NK-92 treated with Interleukin-12 subunit alpha and Interleukin-12 subunit beta, amount 100 ng/mL, for 24 hours (cell line): ENCODE measurements around the gene TXNDC11.
A peak's percentile ranks its signal among the peaks of the same experiment; 100 is the strongest.

Experiments used
- DNase-seq: peaks from one replicate; lab custom pipeline; 2025; lab: John Stamatoyannopoulos, UW

TXNDC11 gene

DNA sequence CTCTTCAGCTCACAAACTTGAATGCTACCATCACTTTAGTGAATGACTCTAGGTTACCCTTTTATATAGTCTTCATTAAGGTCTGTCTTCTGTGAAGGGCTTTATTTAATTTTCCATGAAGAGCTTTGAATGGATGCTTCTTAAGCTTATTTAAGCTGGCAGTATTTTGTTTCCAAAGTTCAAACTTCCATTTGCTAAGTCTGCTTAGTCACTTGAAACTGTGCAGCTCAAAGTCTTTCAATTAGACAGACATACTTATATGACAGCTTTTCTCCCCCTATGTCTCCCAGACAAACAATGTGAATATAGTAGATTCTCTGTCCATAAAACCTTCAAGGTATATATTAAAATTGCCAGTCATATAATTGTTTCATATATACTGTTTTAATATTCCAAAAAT lies 23.5 kb downstream of the TXNDC11 start:
- no peak for DNase-seq

DNA sequence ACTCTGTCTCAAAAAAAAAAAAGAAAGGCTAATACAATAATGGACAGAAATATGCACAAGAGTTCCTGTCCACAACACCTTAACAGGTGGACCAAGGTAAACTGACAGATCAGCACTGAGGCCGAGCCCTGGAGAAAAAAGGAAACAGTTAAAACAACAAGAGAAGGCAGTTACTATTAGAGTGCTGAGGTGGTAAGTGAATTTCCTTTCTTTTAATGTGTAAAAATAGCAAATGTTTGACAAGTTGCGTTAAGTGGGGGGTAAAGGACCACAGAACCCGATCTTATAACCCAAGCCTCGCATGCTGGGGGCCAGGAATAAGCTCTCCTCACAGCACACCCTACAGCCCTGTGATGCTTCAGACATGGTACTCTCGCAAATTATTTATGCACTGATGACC lies 24.8 kb downstream of the TXNDC11 start:
- DNase-seq = no peak

DNA sequence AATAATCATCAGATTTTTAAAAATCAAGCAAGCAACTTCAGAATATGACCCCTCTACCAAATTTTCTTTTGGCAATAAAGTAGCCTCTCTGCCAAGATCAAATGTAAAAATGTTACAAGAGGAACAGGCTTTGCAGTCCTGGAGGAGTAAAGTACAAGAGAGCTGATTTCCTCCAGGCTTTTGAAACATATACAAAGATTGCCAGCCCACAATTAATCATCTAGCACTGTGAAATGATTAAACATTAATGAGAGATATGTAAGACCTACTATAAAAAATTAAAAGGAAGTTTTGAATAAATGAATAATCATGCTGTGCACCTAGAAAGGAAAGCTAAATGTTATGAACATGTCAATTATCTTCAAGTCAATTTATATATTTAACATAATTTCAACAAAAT lies 26.3 kb downstream of the TXNDC11 start:
- no peak for DNase-seq

GRCh38 chr16:11715246-11715947 lies 27.3 kb downstream of the TXNDC11 start:
- no peak for DNase-seq

GRCh38 chr16:11712122-11712521 lies 30.5 kb downstream of the TXNDC11 start:
- DNase-seq = no peak

- no peak for DNase-seq
Measured at GRCh38 chr16:11711662-11712061, 31.0 kb downstream of the TXNDC11 start.

- no peak for DNase-seq
Measured at GRCh38 chr16:11708421-11708820, 34.2 kb downstream of the TXNDC11 start.

DNA sequence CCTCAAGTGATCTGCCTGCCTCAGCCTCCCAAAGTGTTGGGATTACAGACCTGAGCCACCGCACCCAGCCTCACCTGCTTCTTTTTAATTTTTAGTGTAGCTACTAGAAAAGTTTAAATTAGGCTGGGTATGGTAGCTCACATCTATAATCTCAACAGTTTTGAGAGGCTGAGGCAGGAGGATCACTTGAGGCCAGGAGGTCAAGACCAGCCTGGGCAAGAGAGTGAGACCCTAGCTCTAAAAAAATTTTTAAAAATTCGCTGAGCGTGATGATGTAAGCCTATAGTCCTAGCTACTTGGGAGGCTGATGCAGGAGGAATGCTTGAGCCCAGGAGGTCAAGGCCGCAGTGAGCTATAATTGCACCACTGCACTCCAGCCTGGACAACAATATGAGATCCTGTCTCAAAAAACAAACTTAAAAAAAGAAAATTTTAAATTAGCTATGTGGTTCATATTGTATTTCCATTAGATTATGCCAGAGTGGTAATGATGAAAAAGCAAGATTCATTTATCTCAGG lies 34.9 kb downstream of the TXNDC11 start:
- DNase-seq = no peak

DNA sequence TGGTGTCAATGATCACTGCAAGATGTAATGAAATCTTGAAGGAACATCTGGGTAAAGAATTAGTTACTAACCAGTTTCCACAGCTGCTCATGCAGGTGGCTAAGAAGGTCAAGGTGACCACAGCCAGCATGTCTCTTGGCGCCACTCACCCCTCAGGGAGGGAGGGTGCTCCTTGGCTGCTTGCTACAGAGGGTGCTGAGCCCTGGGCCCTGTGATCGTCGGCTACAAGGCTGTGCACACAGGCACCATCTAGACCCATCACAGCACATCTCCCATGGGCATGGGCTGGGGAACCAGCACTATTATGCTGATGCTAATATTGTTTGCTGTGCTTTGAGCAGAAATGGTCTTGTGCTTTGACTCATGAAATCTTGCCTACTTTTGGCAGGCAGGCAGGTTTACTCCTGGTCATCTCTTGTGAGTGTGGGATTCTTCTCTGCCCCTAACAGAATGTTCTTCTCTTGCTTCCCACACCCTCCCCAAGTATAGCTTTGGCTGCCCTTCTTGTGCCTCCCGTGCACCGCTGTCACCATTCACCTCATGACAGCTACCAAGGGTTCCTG lies 36.4 kb downstream of the TXNDC11 start:
- no peak for DNase-seq

- no peak for DNase-seq
Measured at GRCh38 chr16:11705311-11706025, 37.2 kb downstream of the TXNDC11 start.

GRCh38 chr16:11700264-11701029 lies 42.2 kb downstream of the TXNDC11 start:
- DNase-seq = no peak

GRCh38 chr16:11699234-11699894 lies 43.3 kb downstream of the TXNDC11 start:
- no peak for DNase-seq

- peak; percentile 51 for DNase-seq
Measured at GRCh38 chr16:11698271-11698689, 44.4 kb downstream of the TXNDC11 start.

DNA sequence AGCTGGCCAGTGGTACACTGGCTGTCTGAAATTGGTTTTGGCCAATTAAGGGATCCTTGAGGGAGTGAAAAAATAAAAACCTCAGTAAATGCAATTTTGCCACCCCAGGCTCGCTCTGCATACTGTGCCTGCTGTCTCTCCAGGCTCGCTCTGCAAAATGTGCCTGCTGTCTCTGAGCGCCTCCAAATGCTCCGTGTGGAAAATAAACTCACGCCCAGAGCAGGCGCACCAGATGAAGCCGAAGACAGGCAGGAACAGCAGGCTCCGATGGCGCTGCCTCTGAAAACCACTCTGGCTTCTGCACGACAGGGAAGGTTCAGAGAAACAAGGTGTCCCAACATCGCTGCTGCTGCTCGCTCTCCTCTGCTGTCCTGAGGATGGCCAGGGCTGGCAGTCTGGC lies 45.3 kb downstream of the TXNDC11 start:
- DNase-seq = no peak

- no peak for DNase-seq
Measured at GRCh38 chr16:11696266-11697012, 46.2 kb downstream of the TXNDC11 start.

GRCh38 chr16:11692651-11693050 lies 50.0 kb downstream of the TXNDC11 start:
- DNase-seq = no peak

DNA sequence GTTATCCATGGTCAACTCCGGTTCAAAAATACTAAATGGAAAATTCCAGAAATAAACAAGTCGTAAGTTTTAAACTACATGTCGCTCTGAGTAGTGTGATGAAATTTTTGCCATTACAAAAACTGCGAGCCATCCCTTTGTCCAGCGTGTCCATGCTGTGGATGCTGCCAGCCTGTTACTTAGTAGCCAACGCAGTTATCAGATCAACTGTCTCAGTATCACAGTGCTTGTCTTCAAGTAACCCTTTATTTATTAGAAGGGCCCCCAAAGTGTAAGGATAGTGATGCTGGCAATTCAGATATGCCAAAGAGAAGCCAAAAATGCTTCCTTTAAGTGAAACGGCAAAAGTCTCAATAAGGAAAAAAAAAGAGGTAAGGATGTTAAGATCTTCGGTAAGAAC lies 50.5 kb downstream of the TXNDC11 start:
- DNase-seq = no peak

DNA sequence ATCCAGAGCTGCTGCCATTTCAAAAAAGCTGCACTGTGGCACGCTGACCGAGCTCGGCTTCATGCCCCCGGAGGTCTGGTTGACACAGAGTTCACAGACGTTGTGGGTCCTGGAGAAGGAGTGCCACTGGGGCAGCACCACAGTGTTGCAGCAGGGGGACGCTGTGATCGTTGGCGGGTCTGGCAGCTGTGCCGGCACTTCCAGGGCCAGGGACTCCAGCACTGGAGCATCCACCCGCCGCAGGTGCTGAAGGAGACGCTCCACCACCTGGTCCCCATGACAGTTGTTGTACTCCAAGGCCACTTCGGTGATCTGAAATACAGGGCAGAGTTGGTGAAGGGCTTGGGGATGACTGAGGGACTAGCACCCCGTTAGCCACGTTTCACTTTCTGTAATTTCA lies 50.9 kb downstream of the TXNDC11 start:
- no peak for DNase-seq

- no peak for DNase-seq
Measured at GRCh38 chr16:11691235-11691634, 51.4 kb downstream of the TXNDC11 start.

- DNase-seq = no peak
Measured at GRCh38 chr16:11689031-11689840, 53.4 kb downstream of the TXNDC11 start.
